Measurements from ENCODE around the gene RAB5A. TPM values are rescaled to one million over a fixed set of nuclear protein-coding genes. Genes with fewer than 3 reads are reported as not detected.

Gene RAB5A
- total RNA-seq, 1 experiment from 2014 or later, result 97.1 TPM

DNA sequence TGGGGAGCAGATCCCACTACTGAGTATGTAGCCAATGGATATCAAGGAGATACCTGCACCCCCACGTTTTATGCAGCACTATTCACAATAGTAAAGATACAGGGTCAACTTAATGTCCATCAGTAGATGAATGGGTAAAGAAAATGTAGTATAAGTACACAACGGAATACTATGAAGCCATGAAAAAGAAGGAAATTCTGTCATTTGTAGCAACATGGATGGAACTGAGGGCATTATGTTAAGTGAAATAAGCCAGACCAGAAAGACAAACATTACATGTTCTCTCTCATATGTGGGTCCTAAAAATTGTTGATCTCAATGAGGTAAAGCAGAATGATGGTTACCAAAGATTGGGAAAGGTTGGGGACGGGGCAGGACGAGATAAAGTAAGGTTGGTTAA, 50.6 kb downstream of the RAB5A start:
- no peak for ATAC-seq
- H3K4me1 Mint-ChIP-seq, result no peaks in the 10 kb centered on the region
- CTCF ChIA-PET, result no interaction called here
- TF ChIP-seq, protein P1, sequence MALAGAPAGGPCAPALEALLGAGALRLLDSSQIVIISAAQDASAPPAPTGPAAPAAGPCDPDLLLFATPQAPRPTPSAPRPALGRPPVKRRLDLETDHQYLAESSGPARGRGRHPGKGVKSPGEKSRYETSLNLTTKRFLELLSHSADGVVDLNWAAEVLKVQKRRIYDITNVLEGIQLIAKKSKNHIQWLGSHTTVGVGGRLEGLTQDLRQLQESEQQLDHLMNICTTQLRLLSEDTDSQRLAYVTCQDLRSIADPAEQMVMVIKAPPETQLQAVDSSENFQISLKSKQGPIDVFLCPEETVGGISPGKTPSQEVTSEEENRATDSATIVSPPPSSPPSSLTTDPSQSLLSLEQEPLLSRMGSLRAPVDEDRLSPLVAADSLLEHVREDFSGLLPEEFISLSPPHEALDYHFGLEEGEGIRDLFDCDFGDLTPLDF (CRISPR knock-in tag; IDR thresholded peaks at IDR 0.05), result no peak
- TF ChIP-seq TP53 (CRISPR knock-in tag; IDR thresholded peaks at IDR 0.05) (no peak), OVOL2 (CRISPR knock-in tag; IDR thresholded peaks at IDR 0.05; ENCODE audit: borderline replicate concordance) (no peak), JAZF1 (CRISPR knock-in tag; IDR thresholded peaks at IDR 0.05) (no peak), TCF7 (CRISPR knock-in tag; IDR thresholded peaks at IDR 0.05; ENCODE audit: low read depth) (no peak)
- TF ChIP-seq, protein P2, sequence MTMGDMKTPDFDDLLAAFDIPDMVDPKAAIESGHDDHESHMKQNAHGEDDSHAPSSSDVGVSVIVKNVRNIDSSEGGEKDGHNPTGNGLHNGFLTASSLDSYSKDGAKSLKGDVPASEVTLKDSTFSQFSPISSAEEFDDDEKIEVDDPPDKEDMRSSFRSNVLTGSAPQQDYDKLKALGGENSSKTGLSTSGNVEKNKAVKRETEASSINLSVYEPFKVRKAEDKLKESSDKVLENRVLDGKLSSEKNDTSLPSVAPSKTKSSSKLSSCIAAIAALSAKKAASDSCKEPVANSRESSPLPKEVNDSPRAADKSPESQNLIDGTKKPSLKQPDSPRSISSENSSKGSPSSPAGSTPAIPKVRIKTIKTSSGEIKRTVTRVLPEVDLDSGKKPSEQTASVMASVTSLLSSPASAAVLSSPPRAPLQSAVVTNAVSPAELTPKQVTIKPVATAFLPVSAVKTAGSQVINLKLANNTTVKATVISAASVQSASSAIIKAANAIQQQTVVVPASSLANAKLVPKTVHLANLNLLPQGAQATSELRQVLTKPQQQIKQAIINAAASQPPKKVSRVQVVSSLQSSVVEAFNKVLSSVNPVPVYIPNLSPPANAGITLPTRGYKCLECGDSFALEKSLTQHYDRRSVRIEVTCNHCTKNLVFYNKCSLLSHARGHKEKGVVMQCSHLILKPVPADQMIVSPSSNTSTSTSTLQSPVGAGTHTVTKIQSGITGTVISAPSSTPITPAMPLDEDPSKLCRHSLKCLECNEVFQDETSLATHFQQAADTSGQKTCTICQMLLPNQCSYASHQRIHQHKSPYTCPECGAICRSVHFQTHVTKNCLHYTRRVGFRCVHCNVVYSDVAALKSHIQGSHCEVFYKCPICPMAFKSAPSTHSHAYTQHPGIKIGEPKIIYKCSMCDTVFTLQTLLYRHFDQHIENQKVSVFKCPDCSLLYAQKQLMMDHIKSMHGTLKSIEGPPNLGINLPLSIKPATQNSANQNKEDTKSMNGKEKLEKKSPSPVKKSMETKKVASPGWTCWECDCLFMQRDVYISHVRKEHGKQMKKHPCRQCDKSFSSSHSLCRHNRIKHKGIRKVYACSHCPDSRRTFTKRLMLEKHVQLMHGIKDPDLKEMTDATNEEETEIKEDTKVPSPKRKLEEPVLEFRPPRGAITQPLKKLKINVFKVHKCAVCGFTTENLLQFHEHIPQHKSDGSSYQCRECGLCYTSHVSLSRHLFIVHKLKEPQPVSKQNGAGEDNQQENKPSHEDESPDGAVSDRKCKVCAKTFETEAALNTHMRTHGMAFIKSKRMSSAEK (CRISPR knock-in tag; IDR thresholded peaks at IDR 0.05; ENCODE audit: borderline replicate concordance), result no peak
- no peak overlapping the region for H3K27ac Mint-ChIP-seq
- H3K27me3 Mint-ChIP-seq (ENCODE audit: low read depth), result no peaks in the 10 kb centered on the region
- no peaks in the 10 kb centered on the region for H3K36me3 Mint-ChIP-seq
- POLR2A ChIA-PET, result no interaction called here
- H3K9me3 Mint-ChIP-seq, result peaks cover 6% of the 10 kb centered on the region
- no peak overlapping the region for H3K4me3 Mint-ChIP-seq
- DNase-seq (ENCODE audit: low spot score), result no peak

DNA sequence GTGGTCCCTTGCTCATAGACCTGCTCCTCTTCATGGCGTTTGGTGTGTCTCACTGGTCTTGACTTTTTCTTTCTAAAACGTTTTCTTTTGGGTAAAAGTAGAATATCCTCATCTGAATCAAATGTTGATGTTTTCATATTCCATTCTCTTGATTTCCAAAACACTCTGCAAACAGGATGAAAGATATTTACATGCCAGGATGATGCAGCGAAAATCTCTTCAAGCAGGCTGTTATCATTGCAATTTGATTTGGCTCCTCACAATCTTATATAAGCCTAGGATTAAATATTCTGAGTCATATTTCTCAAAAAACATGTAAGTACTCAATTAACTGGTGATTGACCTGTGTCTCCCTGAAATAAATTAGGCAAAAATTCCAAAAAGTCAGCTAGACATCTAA, 55.0 kb downstream of the RAB5A start:
- CTCF ChIA-PET, result no interaction called here
- no peak for ATAC-seq
- POLR2A ChIA-PET, result no interaction called here
- no peak overlapping the region for H3K4me3 Mint-ChIP-seq
- no peaks in the 10 kb centered on the region for H3K4me1 Mint-ChIP-seq
- DNase-seq (ENCODE audit: low spot score), result no peak
- H3K27ac Mint-ChIP-seq, result no peak overlapping the region
- no peaks in the 10 kb centered on the region for H3K36me3 Mint-ChIP-seq
- H3K9me3 Mint-ChIP-seq, result peaks cover 6% of the 10 kb centered on the region
- H3K27me3 Mint-ChIP-seq (ENCODE audit: low read depth), result no peaks in the 10 kb centered on the region
- TF ChIP-seq, protein P3, sequence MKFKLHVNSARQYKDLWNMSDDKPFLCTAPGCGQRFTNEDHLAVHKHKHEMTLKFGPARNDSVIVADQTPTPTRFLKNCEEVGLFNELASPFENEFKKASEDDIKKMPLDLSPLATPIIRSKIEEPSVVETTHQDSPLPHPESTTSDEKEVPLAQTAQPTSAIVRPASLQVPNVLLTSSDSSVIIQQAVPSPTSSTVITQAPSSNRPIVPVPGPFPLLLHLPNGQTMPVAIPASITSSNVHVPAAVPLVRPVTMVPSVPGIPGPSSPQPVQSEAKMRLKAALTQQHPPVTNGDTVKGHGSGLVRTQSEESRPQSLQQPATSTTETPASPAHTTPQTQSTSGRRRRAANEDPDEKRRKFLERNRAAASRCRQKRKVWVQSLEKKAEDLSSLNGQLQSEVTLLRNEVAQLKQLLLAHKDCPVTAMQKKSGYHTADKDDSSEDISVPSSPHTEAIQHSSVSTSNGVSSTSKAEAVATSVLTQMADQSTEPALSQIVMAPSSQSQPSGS (CRISPR knock-in tag; IDR thresholded peaks at IDR 0.05; ENCODE audit: borderline replicate concordance, low read depth), result no peak
- TF ChIP-seq SMAD4 (CRISPR knock-in tag; IDR thresholded peaks at IDR 0.05), result no peak
- no peak for TF ChIP-seq ZNF396 (CRISPR knock-in tag; IDR thresholded peaks at IDR 0.05; ENCODE audit: borderline replicate concordance)
- TF ChIP-seq, protein P4, sequence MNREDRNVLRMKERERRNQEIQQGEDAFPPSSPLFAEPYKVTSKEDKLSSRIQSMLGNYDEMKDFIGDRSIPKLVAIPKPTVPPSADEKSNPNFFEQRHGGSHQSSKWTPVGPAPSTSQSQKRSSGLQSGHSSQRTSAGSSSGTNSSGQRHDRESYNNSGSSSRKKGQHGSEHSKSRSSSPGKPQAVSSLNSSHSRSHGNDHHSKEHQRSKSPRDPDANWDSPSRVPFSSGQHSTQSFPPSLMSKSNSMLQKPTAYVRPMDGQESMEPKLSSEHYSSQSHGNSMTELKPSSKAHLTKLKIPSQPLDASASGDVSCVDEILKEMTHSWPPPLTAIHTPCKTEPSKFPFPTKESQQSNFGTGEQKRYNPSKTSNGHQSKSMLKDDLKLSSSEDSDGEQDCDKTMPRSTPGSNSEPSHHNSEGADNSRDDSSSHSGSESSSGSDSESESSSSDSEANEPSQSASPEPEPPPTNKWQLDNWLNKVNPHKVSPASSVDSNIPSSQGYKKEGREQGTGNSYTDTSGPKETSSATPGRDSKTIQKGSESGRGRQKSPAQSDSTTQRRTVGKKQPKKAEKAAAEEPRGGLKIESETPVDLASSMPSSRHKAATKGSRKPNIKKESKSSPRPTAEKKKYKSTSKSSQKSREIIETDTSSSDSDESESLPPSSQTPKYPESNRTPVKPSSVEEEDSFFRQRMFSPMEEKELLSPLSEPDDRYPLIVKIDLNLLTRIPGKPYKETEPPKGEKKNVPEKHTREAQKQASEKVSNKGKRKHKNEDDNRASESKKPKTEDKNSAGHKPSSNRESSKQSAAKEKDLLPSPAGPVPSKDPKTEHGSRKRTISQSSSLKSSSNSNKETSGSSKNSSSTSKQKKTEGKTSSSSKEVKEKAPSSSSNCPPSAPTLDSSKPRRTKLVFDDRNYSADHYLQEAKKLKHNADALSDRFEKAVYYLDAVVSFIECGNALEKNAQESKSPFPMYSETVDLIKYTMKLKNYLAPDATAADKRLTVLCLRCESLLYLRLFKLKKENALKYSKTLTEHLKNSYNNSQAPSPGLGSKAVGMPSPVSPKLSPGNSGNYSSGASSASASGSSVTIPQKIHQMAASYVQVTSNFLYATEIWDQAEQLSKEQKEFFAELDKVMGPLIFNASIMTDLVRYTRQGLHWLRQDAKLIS (CRISPR knock-in tag; IDR thresholded peaks at IDR 0.05; ENCODE audit: borderline replicate concordance), result no peak
- no peak for TF ChIP-seq ZNF263 (CRISPR knock-in tag; IDR thresholded peaks at IDR 0.05; ENCODE audit: low read depth)
- no peak for TF ChIP-seq MXD4 (CRISPR knock-in tag; IDR thresholded peaks at IDR 0.05; ENCODE audit: borderline replicate concordance)
- TF ChIP-seq, protein P5, sequence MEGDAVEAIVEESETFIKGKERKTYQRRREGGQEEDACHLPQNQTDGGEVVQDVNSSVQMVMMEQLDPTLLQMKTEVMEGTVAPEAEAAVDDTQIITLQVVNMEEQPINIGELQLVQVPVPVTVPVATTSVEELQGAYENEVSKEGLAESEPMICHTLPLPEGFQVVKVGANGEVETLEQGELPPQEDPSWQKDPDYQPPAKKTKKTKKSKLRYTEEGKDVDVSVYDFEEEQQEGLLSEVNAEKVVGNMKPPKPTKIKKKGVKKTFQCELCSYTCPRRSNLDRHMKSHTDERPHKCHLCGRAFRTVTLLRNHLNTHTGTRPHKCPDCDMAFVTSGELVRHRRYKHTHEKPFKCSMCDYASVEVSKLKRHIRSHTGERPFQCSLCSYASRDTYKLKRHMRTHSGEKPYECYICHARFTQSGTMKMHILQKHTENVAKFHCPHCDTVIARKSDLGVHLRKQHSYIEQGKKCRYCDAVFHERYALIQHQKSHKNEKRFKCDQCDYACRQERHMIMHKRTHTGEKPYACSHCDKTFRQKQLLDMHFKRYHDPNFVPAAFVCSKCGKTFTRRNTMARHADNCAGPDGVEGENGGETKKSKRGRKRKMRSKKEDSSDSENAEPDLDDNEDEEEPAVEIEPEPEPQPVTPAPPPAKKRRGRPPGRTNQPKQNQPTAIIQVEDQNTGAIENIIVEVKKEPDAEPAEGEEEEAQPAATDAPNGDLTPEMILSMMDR (IDR thresholded peaks at IDR 0.05), result no peak
- TF ChIP-seq TEAD4 (CRISPR knock-in tag; IDR thresholded peaks at IDR 0.05), result no peak
- no peak for TF ChIP-seq ZNF121 (CRISPR knock-in tag; IDR thresholded peaks at IDR 0.05)
- TF ChIP-seq TEAD1 (CRISPR knock-in tag; IDR thresholded peaks at IDR 0.05), result no peak
- no peak for TF ChIP-seq ATF1 (CRISPR knock-in tag; IDR thresholded peaks at IDR 0.05)
- TF ChIP-seq IRF2 (CRISPR knock-in tag; IDR thresholded peaks at IDR 0.05; ENCODE audit: borderline replicate concordance, low read depth), result no peak
- TF ChIP-seq, protein P6, sequence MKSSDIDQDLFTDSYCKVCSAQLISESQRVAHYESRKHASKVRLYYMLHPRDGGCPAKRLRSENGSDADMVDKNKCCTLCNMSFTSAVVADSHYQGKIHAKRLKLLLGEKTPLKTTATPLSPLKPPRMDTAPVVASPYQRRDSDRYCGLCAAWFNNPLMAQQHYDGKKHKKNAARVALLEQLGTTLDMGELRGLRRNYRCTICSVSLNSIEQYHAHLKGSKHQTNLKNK (CRISPR knock-in tag; IDR thresholded peaks at IDR 0.05), result no peak
- no peak for TF ChIP-seq SMAD3 (CRISPR knock-in tag; IDR thresholded peaks at IDR 0.05; ENCODE audit: borderline replicate concordance)
- TF ChIP-seq NR2C2 (CRISPR knock-in tag; IDR thresholded peaks at IDR 0.05), result no peak
- TF ChIP-seq PRRX2 (CRISPR knock-in tag; IDR thresholded peaks at IDR 0.05), result no peak
